ENCODE results near the gene DOK5. TPM values are rescaled to one million over a fixed set of nuclear protein-coding genes. Genes with fewer than 3 reads are reported as not detected.

The DOK5 gene
- total and polyA plus RNA-seq, 2 of the 8 experiments (the other 6 are each of a cell fraction or from before 2014, with no cell fraction given), result 8.9 to 15.0 TPM

DNA sequence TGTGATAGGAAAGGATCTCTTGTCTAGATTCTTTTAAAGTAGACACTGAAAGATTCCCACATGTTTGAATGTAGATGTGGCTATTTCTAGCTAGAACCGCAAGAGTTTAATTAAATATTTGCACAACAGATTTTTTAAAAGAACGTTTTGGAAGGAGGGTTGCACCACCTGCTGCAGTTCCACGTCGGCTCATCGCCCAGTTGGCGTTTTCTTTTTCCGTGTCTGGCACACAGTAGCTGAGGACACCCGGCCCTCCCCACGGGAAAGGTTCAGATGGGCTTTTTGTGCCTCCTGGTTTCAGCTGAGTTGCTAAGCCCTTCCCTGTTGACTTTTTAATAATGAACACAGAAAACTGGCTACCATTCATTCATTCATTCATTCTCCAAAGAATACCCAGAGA lies 41.8 kb upstream of the DOK5 start:
- Histone ChIP-seq H4K91ac (replicated peaks; ENCODE audit: insufficient read length, low read length) (no peak overlapping the region), H3K23me2 (ENCODE audit: low read depth, low read length) (no peaks in the 10 kb centered on the region), H2BK120ac (replicated peaks; ENCODE audit: low read depth, low read length) (no peak overlapping the region), H3K79me1 (ENCODE audit: low read depth, low read length) (no peaks in the 10 kb centered on the region), H2BK15ac (ENCODE audit: low read length) (no peak overlapping the region), H3K23ac (ENCODE audit: insufficient read length) (no peak overlapping the region), H3K18ac (ENCODE audit: extremely low read depth, low read length) (no peak overlapping the region), H3K27me3 (replicated peaks in 1 of 4; ENCODE audit: control insufficient read depth in 3 of 4, extremely low read depth in 1 of 4, insufficient read depth in 3 of 4, low read length in 3 of 4) (no peaks in the 10 kb centered on the region), H2AK5ac (ENCODE audit: low read depth, low read length) (no peak overlapping the region), H3K79me2 (ENCODE audit: control insufficient read depth in 1 of 2, insufficient read depth in 2 of 2, low read length in 2 of 2) (no peaks in the 10 kb centered on the region), H3K9me3 (ENCODE audit: insufficient read depth in 2 of 2, low read depth in 1 of 2, low read length in 1 of 2) (no peaks in the 10 kb centered on the region), H2AFZ (ENCODE audit: low read length) (no peak overlapping the region), H4K20me1 (replicated peaks in 1 of 2; ENCODE audit: control insufficient read depth in 1 of 2, insufficient read depth in 2 of 2, low read length in 2 of 2) (no peaks in the 10 kb centered on the region), H3K9ac (replicated peaks in 1 of 4; ENCODE audit: extremely low read depth in 1 of 4, low read depth in 3 of 4, low read length in 3 of 4) (no peak overlapping the region), H3K4ac (replicated peaks; ENCODE audit: insufficient read length, low read depth, low read length) (no peak overlapping the region), H4K8ac (ENCODE audit: extremely low read depth, insufficient read depth, low read length) (no peak overlapping the region), H2BK5ac (ENCODE audit: low read depth, low read length) (no peak overlapping the region), H3K4me3 (ENCODE audit: extremely low read depth in 1 of 4, insufficient read depth in 2 of 4, low read depth in 3 of 4, low read length in 4 of 4) (no peak overlapping the region), H3K4me1 (replicated peaks in 1 of 4; ENCODE audit: control insufficient read depth in 3 of 4, insufficient read depth in 4 of 4, low read length in 3 of 4) (no peaks in the 10 kb centered on the region; a peak in 1 of 7 replicates), H3K27ac (ENCODE audit: low read depth, low read length) (no peak overlapping the region), H3K4me2 (ENCODE audit: insufficient read depth in 1 of 2, low read depth in 2 of 2, low read length in 2 of 2) (no peak overlapping the region), H4K5ac (ENCODE audit: insufficient read length, low read depth, low read length) (no peak overlapping the region), H3K56ac (replicated peaks; ENCODE audit: insufficient read length, low read depth, low read length) (no peak overlapping the region), H2BK20ac (ENCODE audit: low read length) (no peak overlapping the region), H3K36me3 (ENCODE audit: control insufficient read depth in 2 of 4, insufficient read depth in 4 of 4, low read length in 3 of 4) (no peaks in the 10 kb centered on the region), H2BK12ac (ENCODE audit: low read depth, low read length) (no peak overlapping the region), H3K14ac (ENCODE audit: insufficient read length) (no peak overlapping the region)
- DNase-seq (ENCODE audit: low read depth in 1 of 2, low spot score in 2 of 2) (no peak), FAIRE-seq (no peak)
- ChIA-PET POLR2A (ENCODE audit: partially characterized antibody) (no interaction called here), CTCF (ENCODE audit: partially characterized antibody) (no interaction called here)
- WGBS, 2 experiments (ENCODE audit: extremely low coverage in 1 of 2, insufficient coverage in 1 of 2, insufficient read length in 1 of 2, insufficient replicate concordance in 2 of 2, low coverage in 1 of 2, low lambda C conversion rate in 2 of 2, missing lambda C conversion rate in 1 of 2), result 95% methylated on average over 9 of the region's 9 CpGs; no CpG with 5 or more reads in 1 of the 2 experiments
- TF ChIP-seq CTBP2 (IDR thresholded peaks at IDR 0.05; ENCODE audit: borderline replicate concordance, insufficient read depth, insufficient read length, low read length) (no peak), TAF7 (optimal IDR thresholded peaks at IDR 0.05; ENCODE audit: borderline replicate concordance, low read depth, low read length) (no peak), SIRT6 (IDR thresholded peaks at IDR 0.05; ENCODE audit: low read length) (no peak), HDAC6 (IDR thresholded peaks at IDR 0.05; ENCODE audit: low read depth, low read length) (no peak), ZNF274 (IDR thresholded peaks at IDR 0.05; ENCODE audit: borderline replicate concordance, extremely low read depth, low read length) (no peak)
